H1 (cell line): ENCODE measurements around the gene ATF7. TPM values are rescaled to one million over a fixed set of nuclear protein-coding genes. Genes with fewer than 3 reads are reported as not detected.
A peak's percentile ranks its signal among the peaks of the same experiment; 100 is the strongest.

Source experiments
- CHD7 ChIP-seq: fragments of 300-600 bp; sonication (generic); IDR thresholded peaks from 2 replicates; pipeline ENCODE4 v1.7.1; 2012; ENCODE audit warnings: low read length, moderate library complexity, mild to moderate bottlenecking, inconsistent platforms; ENCODE audit not compliant: insufficient replicate concordance
- EP300 ChIP-seq, 2 experiments: IDR thresholded peaks; 1 replicate in 1 of 2; 2 replicates in 1 of 2; pipeline ENCODE4 v1.6.1; 2011 to 2012; ENCODE audit warnings: low read depth in 2 of 2, low read length in 2 of 2, mild to moderate bottlenecking in 2 of 2, borderline replicate concordance in 1 of 2, inconsistent platforms in 1 of 2, moderate library complexity in 1 of 2
- KDM1A ChIP-seq: fragments of 200-600, 300-600 bp; sonication (generic); IDR thresholded peaks from 2 replicates; pipeline ENCODE4 v1.7.1; 2016; ENCODE audit warnings: mild to moderate bottlenecking, low read length, borderline replicate concordance
- NRF1 ChIP-seq: IDR thresholded peaks from 2 replicates; pipeline ENCODE4 v1.6.1; 2011; ENCODE audit warnings: mild to moderate bottlenecking, low read depth, low read length, improper control_type of control experiment
- POLR2A ChIP-seq, 2 experiments: IDR thresholded peaks; 1 replicate in 1 of 2; 2 replicates in 1 of 2; pipeline ENCODE4 v1.6.1; 2011; ENCODE audit warnings: low read depth in 2 of 2, low read length in 2 of 2, mild to moderate bottlenecking in 2 of 2; ENCODE audit errors: control extremely low read depth in 1 of 2
- TAF1 ChIP-seq: IDR thresholded peaks from 2 replicates; pipeline ENCODE4 v1.6.1; 2011; ENCODE audit warnings: mild to moderate bottlenecking, low read depth, low read length
- TAF7 ChIP-seq: optimal IDR thresholded peaks from 2 replicates; pipeline ENCODE3; 2011; ENCODE audit warnings: low read depth, mild to moderate bottlenecking, inconsistent platforms, low read length, moderate library complexity, borderline replicate concordance
- USF2 ChIP-seq: IDR thresholded peaks from 2 replicates; pipeline ENCODE4 v1.6.1; 2011; ENCODE audit warnings: low read length, improper control_type of control experiment
- YY1 ChIP-seq: IDR thresholded peaks from 2 replicates; pipeline ENCODE4 v1.6.1; 2011; ENCODE audit warnings: low read depth, mild to moderate bottlenecking, low read length
- polyA plus RNA-seq, 7 experiments: library from polyadenylated mRNA; depleted of rRNA in 3 of 7; stranded (reverse) in 5 of 7; unstranded in 2 of 7; fragments of >200 nt in 5 of 7; fragments of 200-250 nt in 2 of 7; gene quantifications; 1 replicate in 5 of 7; 2 replicates in 1 of 7; 4 replicates in 1 of 7; pipeline versions ENCODE4 v1.2.1 to v1.2.3, GENCODE V29; 2011 to 2013; ENCODE audit warnings: missing spikeins in 2 of 7, mixed read lengths in 2 of 7
- total RNA-seq: library from RNA; stranded (reverse); fragmentation: NEBNext Ultra II Directional; extraction: Animal tissue kit (Norgen Biotek cat#: 25700); gene quantifications from 2 replicates; pipeline ENCODE4 v1.2.1, GENCODE V29; 2021

Gene ATF7
- total and polyA plus RNA-seq, 2 of the 8 experiments (the other 6 are each of a cell fraction or from before 2014, with no cell fraction given) = 10.1 to 16.6 TPM

GRCh38 chr12:53625946-53626701 lies at the start of gene ATF7 (continued):
- TF ChIP-seq EP300 (IDR thresholded peaks at IDR 0.05; ENCODE audit: borderline replicate concordance in 1 of 2, low read depth in 2 of 2, low read length in 2 of 2) (peak in 1 of 2 experiments; percentile 96; a peak in 2 of 3 replicates), POLR2A (IDR thresholded peaks at IDR 0.05; ENCODE audit: control extremely low read depth in 1 of 2, low read depth in 2 of 2, low read length in 2 of 2) (peak; percentile 78 to 87), YY1 (0 out of 2 replicates have a peak, but pooled peaks have one; percentile 54), TAF7 (peak; percentile 67), KDM1A (no peak), CHD7 (no peak), TAF1 (peak; percentile 76), USF2 (no peak), NRF1 (no peak)
